NCI-H2029 (cell line): Measurements from ENCODE around the gene SMYD3.
"Not testable (repeated sequence)": the region's sequence is repeated elsewhere in the genome, so short reads cannot be mapped to it uniquely, and the experiment has no call there.

Experiments
- DNase-seq: peaks from one replicate; lab custom pipeline; 2025; lab: John Stamatoyannopoulos, UW

The SMYD3 gene

DNA sequence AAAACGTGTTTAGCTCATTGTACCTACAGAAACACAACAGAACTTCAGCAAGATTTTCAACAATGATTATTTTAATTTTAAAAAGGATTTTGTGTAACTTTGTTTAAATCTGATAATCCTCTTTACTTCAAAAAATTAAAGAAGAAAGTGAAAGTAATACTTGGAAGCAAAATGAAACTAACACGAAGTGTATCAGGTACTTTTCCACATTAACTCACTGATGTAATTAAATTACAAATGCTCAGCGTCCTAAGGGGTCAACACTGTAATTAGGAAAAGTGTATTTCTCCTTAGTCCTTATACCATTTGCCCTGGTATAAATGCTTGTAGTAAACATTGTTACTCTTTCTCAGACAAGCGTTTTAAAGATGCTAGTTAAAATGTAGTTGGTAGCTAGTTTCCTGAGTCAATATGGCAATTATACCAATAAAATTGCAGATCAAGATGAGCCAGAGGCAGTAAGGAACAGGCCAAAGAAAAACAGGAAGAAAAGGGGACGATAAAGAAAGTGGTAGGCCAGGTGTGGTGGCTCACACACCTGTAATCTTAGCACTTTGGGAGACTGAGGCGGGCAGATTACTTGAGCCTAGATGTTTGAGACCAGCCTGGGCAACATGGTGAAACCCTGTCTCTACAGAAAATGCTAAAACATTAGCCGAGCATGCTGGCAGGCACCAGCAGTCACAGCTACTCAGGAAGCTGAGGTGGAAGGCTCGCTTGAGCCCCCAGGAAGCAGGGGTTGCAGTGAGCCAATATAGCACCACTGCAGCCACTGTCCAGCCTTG lies 553.0 kb downstream of the SMYD3 start:
- no peak for DNase-seq

DNA sequence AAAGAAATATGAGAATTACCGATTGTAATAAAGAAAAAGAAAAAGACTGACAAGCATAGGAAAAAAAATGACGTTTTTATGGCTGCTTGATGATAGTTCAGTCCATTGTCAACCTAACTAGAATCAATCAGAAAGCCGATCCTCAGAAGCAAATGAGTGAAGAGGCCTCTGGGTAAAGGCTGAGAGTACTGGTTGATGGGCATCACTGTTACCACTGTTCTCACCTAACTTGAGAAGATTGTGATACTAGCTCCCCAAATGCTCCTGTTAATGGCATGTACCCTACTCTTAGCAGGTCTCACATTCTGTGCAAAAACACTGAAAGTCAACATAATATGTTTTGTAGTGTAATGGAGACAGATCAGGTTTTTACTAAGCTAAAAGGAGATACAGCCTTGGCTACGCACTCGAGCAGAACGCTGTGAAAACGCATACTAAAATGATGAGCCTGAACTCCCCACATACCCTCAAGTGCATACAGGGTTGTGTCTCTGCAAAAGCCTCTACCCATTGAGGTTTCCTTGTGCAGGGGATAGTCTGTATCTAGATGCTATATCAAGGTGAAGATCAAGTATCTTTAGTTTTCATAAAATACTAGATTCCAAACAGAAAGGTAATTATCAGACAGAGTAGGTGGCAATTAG lies 554.6 kb downstream of the SMYD3 start:
- DNase-seq, result no peak

DNA sequence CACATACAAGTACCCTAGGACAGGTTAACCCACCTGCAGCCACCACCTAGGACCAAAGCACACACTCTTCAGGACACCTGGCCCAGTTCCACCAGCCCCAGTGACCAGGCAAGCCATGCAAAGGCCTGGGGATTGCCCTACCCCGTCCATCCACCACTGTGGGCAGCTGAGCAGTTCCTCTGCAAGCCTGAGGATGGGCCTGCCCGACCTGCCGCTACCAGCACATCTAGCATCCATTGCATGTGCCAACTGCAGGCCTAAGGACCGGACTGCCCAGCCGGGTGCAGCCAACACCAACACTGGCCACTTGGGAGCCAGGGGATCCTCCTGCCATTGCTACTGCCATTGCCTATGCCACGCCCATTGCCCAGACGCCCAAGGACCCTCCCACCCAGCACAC lies 558.3 kb downstream of the SMYD3 start:
- no peak for DNase-seq

DNA sequence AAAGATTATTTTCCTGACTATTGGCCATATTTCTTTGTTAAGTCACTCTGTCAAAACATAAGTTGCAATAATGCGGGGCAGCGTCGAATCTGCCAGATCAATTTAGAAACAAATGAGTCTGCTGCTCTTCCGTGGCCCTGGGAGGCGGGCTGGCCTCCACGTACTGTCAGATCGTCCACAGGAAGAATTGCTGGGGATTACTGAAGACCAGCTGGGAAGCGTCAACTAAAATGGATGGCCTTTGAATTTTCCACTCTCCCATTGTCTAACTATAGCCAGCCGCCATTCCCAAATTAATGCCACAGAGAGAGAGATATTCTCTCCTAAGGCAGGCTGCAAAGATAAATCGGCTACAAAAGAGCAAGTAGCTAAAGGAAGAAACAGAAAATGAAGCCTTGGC lies 560.2 kb downstream of the SMYD3 start:
- DNase-seq, result no peak

DNA sequence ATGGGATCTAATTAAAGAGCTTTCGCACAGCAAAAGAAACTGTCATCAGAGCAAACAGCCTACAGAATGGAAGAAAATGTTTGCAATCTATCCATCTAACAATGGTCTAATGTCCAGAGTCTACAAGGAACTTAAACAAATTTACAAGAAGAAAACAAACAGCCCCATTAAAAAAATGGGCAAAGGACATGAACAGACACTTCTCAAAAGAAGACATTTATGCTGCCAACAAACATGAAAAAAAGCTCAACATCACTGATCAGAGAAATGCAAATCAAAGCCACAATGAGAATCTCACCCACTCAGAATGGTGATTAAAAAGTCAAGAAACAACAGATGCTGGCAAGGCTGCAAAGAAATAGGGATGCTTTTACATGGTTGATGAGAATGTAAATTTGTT lies 561.9 kb downstream of the SMYD3 start:
- DNase-seq, result not testable (repeated sequence)

DNA sequence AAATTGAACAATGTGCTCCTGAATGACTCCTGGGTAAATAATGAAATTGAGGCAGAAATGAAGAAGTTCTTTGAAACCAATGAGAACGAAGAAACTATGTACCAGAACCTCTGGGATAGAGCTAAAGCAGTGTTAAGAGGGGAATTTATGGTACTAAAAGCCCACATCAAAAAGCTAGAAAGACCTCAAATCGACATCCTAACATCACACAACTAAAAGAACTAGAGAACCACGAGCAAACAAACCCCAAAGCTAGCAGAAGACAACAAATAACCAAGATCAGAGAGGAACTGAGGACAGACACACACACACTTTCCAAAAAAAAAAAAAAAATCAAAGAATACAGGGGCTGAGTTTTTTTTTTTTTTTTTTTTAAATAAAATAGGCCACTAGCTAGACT lies 564.2 kb downstream of the SMYD3 start:
- no peak for DNase-seq

DNA sequence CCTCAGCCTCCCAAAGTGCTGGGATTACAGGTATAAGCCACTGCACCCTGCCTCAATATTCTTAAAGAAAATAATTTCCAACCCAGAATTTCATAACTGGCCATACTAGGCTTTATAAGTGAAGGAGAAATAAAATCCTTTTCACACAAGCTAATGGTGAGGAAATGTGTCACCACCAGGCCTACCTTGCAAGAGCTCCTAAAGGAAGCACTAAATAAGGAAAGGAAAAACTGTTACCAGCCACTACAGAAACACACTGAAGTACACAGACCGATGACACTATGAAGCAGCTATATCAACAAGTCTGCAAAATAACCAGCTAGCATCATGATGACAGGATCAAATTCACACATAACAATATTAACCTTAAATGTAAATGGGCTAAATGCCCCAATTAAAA lies 565.3 kb downstream of the SMYD3 start:
- peak; percentile 8 for DNase-seq

DNA sequence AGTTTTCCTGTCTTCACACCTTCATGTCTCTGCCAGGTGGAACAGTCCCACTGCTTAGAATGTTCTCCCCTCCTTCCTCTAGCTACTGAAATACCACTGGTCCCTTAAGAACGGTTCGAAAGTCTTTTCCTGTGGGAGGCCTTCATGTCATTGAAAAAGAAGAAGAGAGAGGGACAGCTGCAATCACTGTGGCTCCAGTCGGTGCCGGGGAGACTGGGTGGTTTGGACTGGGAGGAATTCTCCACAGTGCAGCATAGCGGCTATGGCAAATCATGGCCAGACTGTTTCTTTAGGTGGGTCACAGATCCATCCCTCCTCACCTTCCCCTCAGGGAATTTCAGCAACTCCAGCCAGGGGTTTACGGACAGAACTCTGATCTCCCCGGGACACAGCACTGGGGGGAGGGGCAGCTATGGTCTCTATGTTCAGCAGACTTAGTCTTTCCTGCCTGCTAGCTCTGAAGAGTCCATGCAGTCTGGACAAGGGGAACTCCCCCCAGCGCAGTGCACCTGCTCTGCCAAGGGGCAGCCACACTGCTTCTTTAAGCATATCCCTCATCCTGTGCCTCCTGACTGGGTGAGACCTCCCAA lies 567.2 kb downstream of the SMYD3 start:
- DNase-seq, result no peak

DNA sequence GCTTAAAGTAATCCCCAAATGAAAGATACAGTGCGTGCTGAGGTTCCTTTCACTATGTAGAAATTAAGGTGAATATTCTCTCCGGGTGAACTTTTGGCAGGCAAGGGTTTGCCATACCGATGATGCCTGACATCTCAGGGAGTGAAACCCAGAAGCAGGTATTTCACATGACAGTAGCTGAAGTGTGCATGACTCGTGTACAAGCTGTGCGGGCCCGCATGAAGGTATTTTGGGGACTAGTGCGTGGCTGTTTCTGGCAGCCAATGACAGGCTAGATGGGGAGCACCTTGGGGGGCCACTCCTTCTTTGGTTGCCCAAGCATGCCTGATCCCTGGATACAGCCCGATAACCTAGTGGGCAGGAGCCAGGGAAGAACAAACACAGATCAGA lies 569.0 kb downstream of the SMYD3 start:
- no peak for DNase-seq

DNA sequence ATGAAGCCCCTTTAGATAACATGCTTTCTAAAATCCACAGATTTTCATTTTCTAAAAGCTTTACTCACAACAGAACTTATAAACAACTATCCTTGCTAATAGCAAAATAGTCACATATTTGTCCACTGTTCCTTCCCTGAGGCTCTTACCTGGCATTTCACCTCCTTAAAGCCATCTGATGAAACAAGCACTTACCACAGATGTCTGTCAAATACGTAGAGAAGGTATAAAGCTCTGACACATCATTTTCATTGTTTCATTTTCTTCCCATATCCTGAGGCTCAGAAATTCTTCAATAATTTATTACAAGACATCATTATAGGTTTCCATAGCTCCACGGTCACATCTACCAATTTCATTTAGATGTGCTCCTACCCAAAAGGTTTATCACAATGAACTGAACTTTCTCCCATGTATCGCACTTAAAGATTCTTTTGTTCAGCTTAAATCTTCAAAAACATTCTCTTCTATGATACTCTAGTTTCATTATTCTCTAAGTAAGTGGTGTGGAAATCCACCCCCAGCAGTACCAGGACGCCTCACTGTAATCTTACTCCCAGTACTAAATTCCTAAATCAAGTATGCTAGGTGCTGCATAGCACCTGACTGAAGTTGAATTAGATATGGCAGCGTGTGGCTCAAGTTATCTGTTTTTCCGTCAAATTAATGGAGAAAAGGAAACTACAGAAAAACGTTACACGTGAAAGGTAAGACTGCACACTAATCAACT lies 569.6 kb downstream of the SMYD3 start:
- DNase-seq, result no peak

DNA sequence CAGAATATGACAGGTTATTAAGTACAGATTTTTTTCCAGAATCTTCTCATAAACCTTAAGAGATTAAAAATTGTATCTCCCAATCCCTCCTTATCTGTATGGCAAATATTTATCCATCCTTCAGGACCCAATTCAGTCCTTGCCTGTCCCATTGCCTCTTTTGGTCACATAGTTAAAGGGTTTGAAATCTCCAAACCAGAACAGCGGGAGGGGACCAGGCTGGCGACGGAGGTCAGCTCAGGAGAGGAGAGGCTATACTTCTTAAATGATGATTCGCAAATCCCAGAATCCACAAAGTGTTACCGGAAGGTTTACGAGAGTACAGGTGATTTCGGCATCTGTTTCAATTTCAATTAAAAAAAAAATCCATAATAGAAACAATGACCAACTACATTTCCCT lies 572.7 kb downstream of the SMYD3 start:
- DNase-seq, result no peak

DNA sequence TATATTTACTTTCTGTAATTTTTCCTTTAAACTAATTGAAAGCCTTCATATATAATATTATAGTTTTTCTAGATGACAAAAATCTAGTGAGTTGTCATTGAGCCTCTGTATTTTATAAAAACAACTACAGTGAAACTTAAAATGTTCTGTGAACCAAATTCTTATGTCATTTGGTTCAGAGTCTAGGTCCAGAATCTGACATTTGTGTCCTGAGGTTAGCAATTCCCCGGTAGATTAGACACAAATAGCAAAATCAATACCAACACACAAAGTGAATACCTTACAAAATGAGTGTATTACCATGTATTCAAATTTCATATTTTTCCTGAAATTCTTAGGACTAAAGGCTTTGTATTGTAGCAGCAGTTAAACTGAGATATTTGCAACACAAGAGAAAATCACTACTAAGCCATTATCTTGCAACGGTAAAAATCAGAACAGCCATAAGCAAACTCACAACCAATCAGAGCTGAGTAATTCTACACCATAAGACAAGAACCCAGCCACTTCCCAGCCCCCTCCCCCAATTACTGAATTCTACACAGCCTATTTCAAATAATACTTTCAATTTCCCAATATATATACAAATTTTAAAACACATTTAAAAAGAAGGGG lies 573.5 kb downstream of the SMYD3 start:
- DNase-seq, result no peak

DNA sequence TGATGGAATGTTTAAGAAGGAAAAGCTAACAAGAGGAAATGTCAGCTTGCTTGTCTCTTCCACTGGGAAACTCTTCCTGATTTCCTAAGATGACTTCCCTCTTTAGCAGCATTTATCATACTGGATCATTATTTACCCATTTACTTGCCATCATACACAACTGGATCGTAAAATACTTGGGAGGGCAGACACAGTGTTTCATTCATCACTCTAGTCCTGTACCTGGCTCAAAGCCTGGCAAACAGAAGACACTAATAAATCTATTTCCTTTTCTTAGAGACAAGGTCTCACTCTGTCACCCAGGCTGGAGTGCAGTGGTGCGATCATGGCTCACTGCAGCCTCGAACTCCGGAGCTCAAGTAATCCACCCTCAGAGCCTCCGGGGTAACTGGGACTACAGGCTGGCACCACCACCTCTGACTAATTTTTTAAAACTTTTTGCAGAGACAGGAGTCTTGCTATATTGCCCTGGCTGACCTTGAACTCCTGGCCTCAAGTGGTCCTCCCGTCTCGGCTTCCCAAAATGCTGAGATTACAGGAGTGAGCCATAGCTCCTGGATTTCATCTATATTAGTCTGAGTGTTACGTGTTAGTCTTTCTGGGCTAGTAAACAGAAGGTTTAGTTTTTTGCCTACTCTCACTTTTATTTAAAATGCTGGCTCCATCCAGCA lies 574.6 kb downstream of the SMYD3 start:
- no peak for DNase-seq

DNA sequence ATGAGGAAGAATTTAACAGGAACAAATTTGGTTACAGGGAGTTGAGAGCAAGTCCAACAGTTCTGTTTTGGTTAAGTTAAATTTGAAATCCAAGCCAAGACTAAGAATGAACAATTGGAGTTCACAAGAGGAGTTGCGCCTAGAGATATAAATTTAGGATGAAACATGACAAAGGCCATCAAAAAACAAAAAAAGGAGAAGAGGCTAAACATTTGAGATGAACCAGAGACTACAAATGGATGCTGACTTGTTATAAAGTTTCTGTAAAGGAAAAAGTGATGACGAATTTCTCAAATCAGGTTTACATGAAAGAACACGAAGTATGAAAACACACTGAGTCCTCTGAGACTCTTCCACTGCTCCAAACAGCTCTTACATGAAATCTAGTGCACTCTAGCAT lies 575.6 kb downstream of the SMYD3 start:
- no peak for DNase-seq

DNA sequence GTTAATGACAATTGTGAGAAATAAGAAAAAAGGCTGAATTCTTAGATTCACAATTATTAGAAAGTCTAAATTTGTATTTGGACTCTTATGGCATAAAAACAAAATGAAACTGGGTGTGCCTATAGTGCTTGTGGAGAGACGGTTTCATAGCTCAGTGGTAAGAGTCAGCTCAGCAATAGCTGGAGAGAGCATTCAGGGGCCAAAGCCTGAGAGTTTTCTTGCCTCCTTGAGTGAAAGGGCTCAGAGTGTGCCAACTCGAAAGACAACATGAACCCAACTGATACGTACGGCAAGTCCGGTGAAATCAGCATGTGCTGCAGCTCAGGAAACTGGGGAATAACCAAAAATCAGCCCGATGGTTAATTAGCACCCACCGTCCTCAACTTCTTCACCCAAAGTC lies 577.9 kb downstream of the SMYD3 start:
- DNase-seq, result no peak

DNA sequence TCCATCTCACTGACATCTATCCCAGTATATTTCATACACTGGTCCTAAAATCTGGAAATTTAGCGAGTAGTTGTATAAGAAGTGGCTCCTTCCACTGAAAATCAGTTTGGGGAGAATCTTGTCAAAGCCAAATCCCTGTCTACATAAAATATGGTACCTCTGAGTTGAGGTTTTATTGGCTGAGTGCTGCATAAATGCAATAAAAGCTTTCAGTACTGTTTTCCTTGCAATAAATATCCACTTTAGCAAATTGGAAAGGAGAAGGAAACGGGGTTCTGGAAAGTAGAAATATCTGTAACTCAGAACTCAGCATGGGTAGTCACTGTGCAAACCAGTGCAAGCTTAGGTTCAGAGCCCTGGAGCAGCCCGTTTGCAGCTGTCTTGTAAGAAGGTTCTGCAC lies 580.2 kb downstream of the SMYD3 start:
- no peak for DNase-seq

DNA sequence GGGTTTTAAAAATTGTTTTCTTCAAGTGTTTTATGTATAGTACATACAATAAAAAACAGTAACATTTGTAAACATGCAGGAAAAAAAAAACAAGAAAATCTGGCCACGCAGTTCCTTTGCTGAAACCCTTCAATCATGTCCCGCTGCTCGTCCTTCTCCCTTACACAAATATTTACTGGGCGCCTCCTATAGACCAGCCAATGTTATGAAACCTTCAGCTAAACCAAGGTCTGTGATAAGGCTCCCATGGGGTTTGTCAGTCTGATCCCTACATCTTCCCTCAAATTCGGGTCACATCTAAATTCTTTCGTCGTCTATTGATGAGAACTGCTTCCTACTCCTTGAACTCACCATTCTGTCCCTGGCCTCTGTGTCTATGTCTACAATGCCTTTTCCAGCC lies 583.9 kb downstream of the SMYD3 start:
- no peak for DNase-seq

DNA sequence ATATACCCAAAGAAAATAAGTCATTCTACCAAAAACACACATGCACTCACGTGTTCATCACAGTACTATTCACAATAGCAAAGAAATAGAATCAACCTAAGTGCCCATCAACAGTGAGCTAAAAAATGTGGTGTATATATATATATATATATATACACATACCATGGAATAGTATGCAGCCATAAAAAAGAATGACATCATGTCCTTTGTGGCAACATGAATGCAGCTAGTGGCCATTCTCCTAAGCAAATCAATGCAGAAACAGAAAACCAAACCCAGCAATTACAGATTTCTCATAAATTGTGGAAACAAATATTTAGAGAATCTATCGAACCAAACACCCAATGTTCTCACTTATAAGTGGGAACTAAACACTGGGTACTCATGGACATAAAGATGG lies 585.7 kb downstream of the SMYD3 start:
- DNase-seq, result no peak

DNA sequence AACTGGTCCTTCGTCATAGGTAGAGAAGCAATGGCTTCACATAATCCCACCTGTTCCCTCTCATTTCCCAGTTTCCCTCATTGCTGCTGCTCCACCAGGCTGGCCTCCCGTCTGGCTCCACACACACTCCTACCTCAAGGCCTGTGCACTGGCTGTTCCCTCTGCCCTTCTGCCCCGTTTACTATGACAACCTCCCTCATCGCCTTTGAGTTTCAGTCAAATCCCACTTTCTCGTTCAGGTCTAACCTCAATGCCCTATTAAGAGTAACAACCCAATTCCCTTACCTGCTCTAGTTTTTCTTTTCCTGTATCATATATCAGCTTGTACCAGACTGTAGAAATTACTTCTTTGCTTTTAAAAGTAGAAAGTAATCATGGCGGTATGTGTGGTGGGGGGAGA lies 589.7 kb downstream of the SMYD3 start:
- no peak for DNase-seq

DNA sequence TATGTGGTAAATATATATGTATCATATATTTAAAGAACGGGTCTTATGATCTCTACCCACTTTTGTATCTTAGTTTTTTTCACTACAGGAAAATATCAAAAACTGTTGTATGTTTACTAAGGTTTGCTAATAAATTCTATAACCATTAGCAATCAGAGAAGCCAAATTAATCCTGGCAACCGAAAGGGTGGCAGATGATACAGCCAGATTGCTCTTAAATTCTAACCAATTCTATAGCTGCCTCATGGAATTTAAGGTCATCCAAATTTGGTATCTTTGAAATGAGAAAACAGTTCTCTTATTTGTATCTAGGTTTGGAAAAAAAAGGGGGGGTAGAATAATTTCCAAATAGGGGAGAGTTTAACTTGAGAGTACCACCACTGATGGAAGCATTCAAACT lies 591.2 kb downstream of the SMYD3 start:
- DNase-seq, result no peak

DNA sequence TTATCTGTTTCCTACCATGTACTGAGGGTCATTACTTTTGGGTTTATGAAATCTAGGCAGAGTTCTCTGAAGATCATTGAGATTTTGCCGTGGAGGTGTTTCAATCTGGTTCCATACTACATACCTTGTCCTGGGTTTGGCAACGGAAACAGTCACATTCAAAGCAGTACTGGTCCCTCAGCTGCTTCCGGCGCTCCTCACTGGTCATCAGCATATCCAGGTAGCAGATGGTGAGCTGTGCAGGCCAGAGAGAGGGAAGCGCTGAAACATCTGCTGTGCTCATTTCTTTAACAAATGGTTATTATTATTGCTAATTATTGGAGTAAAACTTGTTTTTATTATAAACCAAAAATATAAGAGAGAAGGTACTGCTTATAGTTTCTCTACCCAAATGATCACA lies 591.7 kb downstream of the SMYD3 start:
- no peak for DNase-seq

DNA sequence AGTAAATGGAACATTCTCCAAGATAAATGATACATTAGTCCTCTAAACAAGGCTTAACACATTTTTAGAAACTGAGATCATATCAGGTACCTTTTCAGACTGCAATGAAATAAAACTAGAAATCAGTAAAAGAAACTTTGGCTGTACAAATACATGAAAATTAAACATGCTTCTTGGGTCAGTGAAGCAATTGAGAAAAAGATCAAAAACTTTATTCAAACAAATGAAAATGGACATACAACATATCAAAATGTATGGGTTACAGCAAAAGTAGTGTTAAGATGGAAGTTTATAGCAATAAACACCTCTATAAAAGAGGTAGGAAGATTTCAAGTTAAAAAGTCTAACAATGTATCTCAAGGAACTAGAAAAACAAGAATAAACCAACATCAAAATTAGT lies 598.5 kb downstream of the SMYD3 start:
- DNase-seq, result no peak
